C4-2B (cell line): ENCODE results near the gene IMPDH2.

ENCODE experiments used
- H3K27ac ChIP-seq: fragments of 450-650 bp; 2 replicates; pipeline ENCODE4 v1.5.1; 2017
- CTCF ChIP-seq: fragments of 450-650 bp; conservative IDR thresholded peaks from 2 replicates; pipeline ENCODE4 v1.5.1; 2017; ENCODE audit warnings: mild to moderate bottlenecking
- ZFX ChIP-seq: fragments of 450-650 bp; IDR thresholded peaks from 2 replicates; pipeline ENCODE4 v1.6.1; 2017

The IMPDH2 gene

GRCh38 chr3:48993834-48994233 lies 35.4 kb downstream of the IMPDH2 start:
- TF ChIP-seq ZFX (no peak), CTCF (no peak)
- H3K27ac ChIP-seq, result no peak overlapping the region

- peak overlapping the region; percentile 98; the same call in 1 of the 2 replicates for H3K27ac ChIP-seq
- TF ChIP-seq ZFX, result no peak
- TF ChIP-seq CTCF, result no peak
Measured at GRCh38 chr3:48991851-48992545, 37.2 kb downstream of the IMPDH2 start.

GRCh38 chr3:48990636-48991469 lies 38.3 kb downstream of the IMPDH2 start:
- TF ChIP-seq ZFX, result no peak
- no peak for TF ChIP-seq CTCF
- H3K27ac ChIP-seq, result peak overlapping the region; percentile 98

GRCh38 chr3:48989796-48990635 lies 39.2 kb downstream of the IMPDH2 start, which contains the start of gene P4HTM:
Gene P4HTM, plus strand, starts transcription at chr3:48990241. Its CDS starts 16 bp downstream, at chr3:48990257.
- H3K27ac ChIP-seq, result peak within 1 kb of the TSS; percentile 98
- peak; percentile 46 for TF ChIP-seq CTCF
- peak; percentile 92 for TF ChIP-seq ZFX

- TF ChIP-seq CTCF, result no peak
- no peak for TF ChIP-seq ZFX
- H3K27ac ChIP-seq, result peak overlapping the region; percentile 98
Measured at GRCh38 chr3:48989126-48989795, 39.9 kb downstream of the IMPDH2 start.

- TF ChIP-seq CTCF (no peak), ZFX (no peak)
- no peak overlapping the region for H3K27ac ChIP-seq
Measured at GRCh38 chr3:48985831-48986376, 43.3 kb downstream of the IMPDH2 start.
